HG03521 (cell line): ENCODE measurements around the gene SARDH.

Experiments
- ATAC-seq: cut with Tn5 transposase; IDR thresholded peaks from one replicate; pipeline ENCODE4 v1.9.1; 2021; ENCODE audit warnings: mild to moderate bottlenecking, moderate library complexity; ENCODE audit not compliant: unreplicated experiment

The SARDH gene

DNA sequence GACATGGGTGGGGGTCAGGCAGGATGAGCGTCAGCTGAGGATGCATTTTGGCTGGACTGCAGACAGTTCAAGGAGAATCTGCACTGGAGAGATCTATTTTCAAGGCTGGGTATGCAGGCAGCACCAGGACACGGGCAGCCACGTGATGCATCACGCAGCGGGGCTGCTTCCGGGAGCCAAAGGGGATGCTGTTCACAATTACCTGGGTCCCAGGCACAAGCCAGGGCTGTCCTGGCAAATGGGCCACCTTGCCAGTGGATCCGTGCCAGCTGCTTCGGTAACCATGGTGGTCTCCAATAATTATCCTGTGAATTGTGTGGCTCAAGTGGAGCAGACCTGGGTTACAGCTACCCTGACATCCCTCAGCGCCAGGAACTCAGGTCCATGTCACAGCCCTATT is 84.5 kb downstream of the SARDH start:
- no peak for ATAC-seq

DNA sequence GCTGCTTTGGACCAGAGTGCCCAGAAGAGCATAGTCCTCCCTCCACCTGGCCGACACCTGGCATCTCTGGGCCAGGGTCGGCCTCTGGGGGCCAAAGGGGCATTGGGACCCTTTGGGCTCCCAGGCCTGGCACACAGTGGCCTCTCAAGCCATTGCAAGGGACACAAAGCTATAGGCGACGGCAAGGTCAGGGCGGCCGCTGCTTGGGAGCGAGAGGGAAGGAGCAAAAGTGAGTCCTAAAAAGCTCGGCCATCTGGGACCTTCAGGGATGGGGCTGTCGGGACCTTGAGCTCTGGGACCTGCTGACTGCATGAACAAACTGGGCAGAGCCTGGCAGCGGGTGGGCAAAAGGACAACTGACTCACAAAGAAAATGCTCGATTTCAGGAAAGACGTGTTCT is 88.1 kb downstream of the SARDH start:
- no peak for ATAC-seq

DNA sequence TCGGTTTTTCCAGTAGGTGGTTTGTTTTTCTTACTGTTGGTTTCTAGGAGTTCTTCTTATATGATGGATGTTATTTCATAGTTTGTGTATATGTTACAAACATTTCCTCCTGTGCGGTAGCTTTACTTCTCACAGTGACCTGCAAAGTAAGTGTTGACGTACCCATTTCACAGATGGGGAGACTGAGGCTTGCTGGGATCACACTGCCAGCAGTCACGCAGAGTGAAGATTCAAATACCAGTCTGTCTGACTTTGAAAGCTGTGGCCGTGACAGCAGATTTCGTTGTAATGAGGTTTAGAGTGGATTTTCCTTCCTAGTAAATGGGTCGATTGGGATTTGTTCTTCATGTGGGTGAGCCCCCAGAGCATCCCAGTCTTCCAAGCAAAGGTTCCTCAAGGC is 89.0 kb downstream of the SARDH start:
- ATAC-seq = no peak

DNA sequence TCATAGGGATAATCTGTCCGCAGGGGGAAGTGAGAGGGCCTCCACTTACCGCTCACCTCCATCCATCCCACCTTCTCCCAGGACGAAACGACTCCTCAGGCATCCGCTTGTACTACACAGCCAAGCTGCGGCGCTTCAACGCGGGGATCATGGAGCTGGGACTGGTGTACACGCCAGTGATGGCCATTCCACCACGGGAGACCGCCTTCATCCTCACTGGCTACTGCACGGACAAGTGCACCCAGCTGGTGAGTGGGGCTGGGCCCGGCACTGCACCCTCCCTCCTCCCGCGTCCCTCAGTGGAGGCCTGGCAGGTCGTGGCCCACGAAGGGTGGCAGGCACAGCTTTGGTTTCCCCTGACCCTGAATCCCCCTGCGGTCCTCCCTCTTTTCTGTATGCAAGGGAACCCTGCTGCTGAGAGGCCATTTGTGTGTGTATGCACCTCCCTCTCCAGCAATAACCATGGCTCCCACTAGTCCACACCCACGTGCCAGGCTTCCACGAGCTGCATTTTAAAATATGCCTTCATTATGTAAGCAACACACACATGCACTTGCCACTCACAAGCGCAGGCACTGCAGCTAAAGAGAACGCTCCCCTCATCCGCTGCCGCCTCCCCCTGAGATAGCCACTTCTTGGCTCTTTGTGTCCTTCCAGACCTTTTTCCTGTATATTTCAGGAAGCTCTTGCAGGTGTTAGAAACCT is 90.2 kb downstream of the SARDH start:
- ATAC-seq = no peak

DNA sequence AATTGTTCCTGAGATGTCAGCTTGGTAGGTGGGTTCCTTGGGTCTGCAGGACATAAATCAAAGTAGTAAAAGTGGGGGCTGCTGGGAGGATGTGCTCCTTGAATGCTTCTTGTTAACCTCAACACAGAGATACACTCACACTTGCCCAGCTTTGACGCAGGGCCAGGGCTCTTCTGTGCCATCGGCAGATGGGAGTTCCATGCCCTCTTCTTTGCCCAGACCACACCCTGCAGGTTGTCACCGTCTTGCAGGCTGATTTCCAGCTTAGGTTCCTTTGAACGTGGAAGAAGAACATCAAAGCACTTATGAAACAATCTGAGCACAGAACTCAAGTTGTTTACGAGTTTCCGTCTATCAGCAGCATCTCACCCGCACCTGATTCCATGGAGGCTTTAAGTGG is 91.0 kb downstream of the SARDH start:
- no peak for ATAC-seq

DNA sequence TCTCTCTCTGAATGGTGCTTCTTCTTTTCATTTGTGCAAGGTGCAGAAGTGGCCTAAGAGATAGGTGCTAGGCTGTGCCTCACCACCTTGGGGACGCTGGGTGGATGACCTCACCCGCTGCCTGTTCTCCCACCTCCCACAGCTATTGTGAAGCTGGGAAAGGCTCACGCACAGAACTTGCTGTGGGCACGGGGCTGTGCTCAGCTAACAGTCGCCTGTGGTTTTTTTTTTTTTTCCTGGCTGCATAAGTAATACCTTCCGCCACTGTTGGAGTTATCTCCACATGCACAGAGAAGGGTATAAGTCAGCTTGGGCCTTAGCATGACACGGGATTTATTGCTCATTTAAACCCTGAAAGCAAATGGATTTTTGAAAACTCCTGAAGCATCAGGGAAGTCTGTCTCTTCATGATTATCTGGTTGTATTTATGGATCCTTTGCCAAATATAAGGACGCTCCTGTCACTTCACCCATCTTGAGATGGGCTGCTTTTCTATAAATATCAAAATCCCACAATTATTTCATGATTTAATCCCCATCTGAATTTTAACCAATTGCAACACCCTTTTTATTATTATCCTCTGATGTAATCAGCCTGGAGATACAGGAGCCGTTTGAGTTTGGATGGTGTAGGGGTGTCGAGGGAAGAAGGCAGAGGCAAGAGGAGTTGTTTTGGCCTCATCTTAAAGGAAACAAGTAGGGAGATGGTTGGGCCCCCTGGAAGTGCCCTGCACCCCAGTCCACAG is 93.0 kb downstream of the SARDH start:
- ATAC-seq = no peak

DNA sequence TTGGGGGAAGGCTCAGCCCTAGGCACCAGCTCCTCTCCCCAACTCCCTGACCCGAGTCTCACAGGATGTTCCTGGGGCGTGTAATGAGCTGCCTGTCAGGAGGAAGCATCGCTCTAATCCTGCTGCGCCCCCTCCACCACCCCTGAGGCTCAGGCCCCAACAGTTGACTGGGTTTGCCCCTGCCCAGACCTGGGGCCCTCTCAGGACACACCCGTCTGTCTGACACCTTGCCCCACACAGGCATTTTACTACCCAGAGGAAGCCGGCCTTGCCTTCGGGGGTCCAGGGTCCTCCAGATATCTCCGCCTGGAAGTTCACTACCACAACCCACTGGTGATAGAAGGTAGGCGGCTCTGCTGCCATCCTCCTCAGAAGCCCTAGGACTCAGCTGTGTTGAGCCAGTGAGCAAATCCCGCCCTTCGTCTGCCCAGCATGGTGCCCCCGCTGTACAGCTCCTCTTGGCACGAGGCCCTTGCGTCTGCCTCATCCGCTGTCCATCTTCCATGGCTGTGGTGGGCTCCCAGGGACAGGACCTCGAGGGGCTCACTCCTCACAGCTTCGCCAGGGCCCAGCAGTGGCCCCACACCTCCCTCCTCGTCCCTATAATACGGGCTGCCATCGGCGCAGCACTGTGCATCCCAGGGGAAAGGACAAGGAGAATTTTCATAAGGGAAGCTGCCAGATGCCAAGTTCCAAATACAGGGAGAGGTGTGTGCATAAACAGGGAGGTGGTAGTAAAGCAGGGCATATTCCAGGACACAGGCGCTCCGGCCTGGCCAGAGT is 94.0 kb downstream of the SARDH start:
- ATAC-seq = no peak

DNA sequence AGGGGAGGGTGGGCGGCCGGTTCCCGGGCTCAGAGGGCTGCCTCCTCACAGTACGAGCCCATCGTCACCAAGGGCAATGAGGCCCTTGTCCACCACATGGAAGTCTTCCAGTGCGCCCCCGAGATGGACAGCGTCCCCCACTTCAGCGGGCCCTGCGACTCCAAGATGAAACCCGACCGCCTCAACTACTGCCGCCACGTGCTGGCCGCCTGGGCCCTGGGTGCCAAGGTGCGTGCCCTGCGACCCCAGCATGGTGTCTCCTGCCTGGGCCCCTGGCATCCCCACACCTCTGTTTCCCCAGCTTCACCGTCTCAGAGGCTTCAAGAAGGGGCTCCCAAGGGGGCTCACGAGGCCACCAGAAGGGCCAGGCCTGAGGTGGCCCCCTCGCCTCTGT is 94.8 kb downstream of the SARDH start:
- no peak for ATAC-seq

DNA sequence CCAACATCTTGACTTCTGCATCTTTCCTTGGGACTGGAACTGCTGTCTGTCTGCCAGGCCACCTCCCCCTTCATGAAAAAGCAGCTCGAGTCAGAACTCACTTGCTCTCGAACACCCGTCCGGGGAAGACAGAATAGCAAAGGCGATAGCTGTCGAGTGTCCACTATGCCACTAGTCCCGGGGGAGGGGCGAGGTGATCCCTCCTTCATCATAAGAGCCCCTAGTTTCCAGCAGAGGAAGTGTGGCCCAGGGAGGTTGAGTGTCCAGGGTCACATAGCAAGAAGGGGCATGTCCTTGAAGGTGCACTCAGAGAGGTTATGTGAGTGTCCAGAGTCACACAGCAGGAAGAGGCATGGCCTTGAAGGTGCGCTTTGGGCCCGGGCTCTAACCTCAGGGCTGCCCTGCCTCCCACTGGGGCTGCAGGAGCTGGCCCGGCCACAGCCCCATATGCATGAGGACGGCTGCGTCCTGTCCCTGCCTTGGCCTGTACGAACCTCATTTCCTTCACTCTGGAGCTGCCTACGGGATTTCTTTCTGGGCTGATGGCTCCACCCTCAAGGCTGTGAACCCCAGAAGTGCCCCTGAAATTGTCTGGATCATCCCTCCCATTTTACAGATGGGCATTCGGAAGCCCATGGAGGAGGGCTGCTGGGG is 95.3 kb downstream of the SARDH start:
- no peak for ATAC-seq

DNA sequence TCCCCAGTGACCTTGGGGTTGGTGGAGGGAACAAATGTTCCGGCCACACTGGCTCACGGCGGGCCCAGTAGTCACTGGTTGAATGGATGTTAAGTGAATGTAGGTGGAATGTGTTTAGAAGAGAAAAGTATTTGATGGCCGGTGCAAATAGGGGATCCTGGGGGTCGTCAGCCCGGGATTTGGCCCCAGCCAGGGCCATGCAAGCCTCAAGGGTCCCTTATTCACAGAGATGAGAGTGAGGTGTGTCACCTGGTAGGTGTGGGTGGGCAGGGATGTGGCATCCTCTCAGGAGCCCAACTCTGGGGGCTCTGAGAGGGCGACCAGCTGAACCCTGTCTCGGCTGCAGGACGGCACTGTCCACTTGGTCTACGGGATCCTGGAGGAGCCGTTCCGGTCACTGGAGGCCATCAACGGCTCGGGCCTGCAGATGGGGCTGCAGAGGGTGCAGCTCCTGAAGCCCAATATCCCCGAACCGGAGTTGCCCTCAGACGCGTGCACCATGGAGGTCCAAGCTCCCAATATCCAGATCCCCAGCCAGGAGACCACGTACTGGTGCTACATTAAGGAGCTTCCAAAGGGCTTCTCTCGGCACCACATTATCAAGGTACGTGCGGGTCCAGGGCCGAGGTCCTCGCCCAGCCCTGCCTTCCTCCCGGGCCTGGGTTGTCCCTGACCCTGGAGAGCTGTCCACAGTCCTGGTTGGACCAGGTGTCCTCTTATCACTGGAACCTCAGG is 96.1 kb downstream of the SARDH start:
- ATAC-seq = no peak

DNA sequence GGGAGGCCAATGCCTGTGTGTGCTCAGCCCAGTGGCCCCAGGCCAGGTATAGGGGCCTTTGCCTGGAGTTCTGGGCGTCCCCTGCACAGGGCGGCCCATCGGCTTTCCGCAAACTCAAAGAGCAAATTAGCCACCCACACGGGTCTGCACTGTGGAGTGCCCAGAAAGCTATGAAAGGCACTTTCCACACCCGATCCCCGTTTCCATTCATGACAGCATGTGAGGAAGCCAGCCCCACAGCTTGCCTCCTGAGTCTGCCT is 96.8 kb downstream of the SARDH start:
- ATAC-seq = no peak

DNA sequence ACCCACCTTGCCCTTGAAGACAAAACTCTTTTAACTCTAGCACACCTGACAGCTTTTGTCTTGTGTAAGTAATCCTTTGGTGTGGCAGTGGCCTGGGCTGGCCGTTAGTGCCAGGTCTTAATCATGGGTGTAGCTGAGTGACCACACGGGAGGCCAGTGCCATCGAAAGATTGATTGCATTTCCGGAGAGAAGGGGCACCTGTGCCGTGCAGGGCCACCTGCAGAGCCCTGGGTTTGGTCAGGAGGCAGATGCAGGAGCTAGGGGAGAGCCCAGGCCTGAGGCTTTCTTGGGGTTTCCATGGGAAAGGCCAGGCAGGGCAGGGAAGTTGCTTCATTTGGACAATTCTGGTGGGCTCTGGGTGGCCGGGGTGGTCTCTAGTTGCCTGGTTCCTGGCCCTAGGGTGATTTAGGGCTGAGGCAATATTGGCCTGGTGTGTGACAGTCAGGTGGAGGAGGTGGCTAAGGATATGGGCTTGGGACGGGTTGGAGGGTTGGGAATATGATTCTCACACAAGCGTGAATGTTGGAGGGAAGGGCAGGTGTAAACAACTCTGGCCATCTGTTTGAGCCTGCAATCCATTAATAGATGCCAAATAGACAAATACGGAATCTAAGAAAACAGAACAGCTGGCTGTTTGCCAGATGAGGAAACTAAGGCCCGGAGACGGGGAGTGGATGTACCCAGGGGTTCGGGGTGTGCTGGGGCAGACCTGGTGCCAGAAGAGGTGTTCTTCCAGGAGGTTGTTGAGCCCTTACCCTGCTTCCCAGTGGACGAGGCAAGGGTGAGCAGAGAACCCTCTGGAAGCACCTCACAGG is 97.4 kb downstream of the SARDH start:
- no peak for ATAC-seq

DNA sequence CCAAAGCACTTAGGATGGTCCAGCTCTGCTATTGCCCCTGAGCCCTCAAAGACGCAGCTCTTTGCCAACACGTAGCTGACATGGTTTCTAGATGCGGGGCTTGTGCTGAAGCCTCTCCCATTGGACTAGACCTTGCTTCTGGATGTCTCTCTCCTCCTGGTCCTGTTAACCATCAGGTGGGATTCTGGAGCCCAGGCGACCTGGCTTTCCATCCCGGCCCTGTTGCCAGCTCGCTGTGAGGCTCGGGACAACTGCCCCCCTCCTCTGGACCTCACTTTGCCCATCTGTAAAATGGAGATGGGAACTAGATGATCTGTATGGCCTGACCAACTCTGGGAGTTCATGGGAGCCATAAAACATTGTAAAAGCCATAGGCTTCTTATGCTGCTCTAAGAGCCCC is 98.0 kb downstream of the SARDH start:
- ATAC-seq = no peak

DNA sequence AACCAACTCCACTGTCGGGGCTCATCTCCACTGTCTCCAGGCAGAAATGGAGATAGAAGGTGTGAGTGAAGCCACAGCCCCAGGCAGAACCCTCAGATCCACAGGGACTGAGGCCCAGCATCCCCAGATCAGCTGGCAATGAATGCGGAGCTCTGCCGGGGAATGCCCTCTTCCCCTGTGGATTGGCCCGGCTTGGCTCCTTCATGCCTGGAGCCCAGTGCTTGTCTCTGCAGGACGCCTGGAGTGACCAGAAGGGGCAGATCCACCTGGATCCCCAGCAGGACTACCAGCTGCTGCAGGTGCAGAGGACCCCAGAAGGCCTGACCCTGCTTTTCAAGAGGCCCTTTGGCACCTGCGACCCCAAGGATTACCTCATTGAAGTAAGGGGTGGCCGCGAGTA is 98.5 kb downstream of the SARDH start:
- ATAC-seq = no peak

DNA sequence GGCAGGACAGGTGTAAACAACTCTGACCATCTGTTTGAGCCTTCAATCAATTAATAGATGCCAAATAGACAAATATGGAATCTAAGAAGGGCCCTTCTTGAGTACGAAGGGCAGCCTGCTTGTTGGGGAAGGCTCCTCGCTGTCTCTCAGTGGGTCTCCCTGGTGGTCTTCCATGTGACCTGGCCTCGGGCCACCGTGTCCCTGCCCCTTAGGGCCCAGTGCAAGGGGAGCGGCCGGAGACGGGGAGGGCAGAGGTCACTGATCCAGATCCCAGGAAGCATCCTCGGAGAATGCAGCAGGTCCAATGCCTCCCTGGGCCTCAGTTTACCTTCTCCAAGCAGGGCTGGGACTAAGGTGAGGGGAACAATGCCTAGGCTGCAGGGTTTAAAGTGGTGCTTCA is 99.4 kb downstream of the SARDH start:
- no peak for ATAC-seq

DNA sequence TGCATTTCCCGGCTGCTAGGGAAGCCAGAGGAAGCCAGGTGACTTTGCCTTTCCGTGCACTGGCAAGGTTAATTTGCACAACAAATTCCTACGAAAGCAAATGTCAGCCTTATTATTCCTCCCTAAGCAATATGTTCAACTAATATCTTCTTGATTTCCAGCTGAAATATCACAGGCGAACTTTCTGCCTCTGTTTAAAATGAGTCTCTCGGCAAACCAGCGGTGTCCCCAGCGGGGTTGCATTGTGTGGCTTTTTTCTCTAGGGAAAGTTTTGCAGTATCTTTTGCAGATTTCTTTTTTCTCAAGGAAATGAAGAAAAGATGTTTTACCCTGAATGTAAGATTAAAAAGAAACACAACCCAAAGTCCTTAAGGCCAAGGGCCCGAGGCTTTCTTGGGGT is 100.1 kb downstream of the SARDH start:
- ATAC-seq = no peak

DNA sequence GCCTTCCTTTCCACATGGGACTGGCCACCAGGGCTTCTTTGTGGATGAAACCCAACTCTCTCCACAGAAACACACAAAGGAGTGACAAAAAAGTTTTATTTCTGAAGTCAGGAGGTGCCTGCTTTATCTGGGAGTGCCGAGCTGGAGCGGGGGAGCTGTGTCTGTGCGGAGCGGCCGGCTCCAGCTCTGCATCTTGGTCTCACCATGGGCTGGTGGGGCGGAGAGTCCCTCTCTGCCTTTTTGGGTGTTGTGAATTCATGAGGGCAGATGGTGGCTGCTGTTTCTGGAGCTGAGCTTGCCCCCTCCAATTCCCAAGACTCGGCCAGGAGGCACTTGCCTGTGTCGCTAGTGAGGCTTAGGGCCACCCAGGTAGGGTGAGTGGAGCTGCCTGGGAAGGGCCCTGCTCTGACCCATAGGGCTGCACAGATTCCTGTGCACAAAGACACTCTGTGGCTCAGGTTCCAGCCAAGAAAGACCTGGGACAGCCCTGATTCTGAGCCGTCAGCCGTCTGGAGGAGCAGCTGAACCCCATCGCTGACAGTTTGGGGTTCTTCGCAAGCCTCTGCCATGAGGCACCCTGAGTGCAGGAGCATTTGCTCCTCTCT is 100.6 kb downstream of the SARDH start:
- no peak for ATAC-seq

DNA sequence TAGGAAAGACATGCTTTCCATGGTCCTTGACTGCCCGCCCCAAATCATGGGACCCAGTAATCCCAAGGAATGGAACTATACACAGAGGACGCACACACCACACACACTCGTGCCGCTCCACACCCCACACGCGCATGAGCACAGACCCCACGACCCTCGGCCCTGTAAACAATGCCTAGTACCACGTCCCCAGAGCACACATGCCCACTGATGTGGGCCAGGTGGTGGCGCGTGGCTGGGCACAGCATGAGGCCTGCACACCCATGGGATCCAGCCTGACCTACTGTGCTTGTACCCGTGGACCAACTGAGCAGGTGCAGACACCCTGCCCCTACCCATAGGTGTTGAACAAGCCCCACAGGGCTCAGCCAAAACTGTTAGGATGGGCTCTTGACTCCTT is 101.2 kb downstream of the SARDH start:
- ATAC-seq = no peak

DNA sequence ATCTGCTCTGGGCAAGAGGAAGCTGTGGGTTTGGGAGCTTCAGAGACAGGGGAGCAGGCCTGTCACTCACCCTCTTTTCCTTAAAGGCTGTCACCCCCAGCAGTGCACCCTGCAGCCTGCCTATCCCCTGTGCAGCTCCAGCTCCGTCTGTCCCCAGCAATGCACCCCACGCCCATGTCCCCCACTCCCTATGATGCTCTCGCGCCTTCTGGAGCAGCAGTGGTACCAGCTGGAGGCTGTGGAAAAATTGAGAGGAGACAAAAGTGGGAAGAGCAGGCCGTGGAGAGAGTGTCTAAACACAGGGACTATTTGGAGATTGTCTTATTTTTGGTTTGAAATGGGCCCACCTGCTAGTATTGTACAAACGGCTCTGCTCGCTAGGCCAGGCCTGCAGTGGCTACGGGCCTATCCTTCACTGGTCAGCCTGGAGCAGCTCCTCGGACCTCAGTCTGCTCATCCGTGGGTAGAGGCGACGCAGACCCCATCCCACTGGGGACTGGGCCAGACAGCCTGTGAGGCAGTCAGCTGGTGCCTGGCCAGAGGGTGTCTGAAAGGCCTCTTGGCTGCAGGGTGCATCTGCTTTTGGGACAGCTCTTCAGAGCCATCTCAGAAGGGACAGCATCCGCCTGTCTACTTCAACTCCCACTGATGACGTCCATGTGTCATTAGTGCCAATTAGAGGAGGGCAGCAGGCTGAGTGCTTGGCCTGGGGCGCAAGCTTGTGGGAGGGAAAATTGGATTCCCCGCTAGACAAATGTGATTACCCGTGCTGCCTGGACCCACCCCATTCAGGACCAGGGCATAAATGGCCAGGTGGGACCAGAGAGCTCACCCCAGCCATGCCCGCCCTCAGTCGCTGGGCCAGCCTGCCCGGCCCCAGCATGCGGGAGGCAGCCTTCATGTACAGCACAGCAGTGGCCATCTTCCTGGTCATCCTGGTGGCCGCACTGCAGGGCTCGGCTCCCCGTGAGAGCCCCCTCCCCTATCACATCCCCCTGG is 102.3 kb downstream of the SARDH start, which contains the start of gene DBH:
Gene DBH, plus strand, starts transcription at position 831 of the 999 bp plus-strand sequence. Its CDS starts 9 bp downstream, at position 840.
- ATAC-seq = no peak
